Measurements from ENCODE around the gene GNRH2. TPM values are rescaled to one million over a fixed set of nuclear protein-coding genes. Genes with fewer than 3 reads are reported as not detected.

GNRH2 gene
- total RNA-seq, 1 experiment from 2014 or later = 1.1 TPM

- no peaks in the 10 kb centered on the region; the same call in 1 of the 2 replicates for H3K79me2 ChIP-seq (ENCODE audit: insufficient read depth, low read length)
- H3K18ac ChIP-seq (ENCODE audit: insufficient read length, low read depth, low read length) = no peak overlapping the region
- no peak overlapping the region for H3K23ac ChIP-seq (ENCODE audit: insufficient read length, low read depth, low read length)
- H3K9me3 Mint-ChIP-seq = no peaks in the 10 kb centered on the region
- H2BK120ac ChIP-seq (ENCODE audit: low read depth, low read length, poor library complexity, severe bottlenecking) = no peak overlapping the region
- H3K4me1 ChIP-seq (ENCODE audit: insufficient read depth, low read length) = no peaks in the 10 kb centered on the region
- DNase-seq = no peak
- no peak overlapping the region for H3K56ac ChIP-seq (ENCODE audit: insufficient read length, low read depth, low read length)
- no peak overlapping the region for H4K5ac ChIP-seq (ENCODE audit: insufficient read length, low read depth, low read length)
- no peak overlapping the region for H4K8ac ChIP-seq (replicated peaks; ENCODE audit: insufficient read length, low read depth, low read length)
- H2BK5ac ChIP-seq (ENCODE audit: insufficient read length, low read length) = no peak overlapping the region
- no peak overlapping the region for H3K27ac ChIP-seq (ENCODE audit: insufficient read length, low read depth, low read length)
- no peaks in the 10 kb centered on the region for H3K27me3 Mint-ChIP-seq (ENCODE audit: low read depth)
- no peaks in the 10 kb centered on the region for H3K27me3 ChIP-seq (ENCODE audit: insufficient read depth, low read length)
- H4K20me1 ChIP-seq (ENCODE audit: control insufficient read depth, insufficient read depth, insufficient read length) = no peaks in the 10 kb centered on the region
- peaks cover 5% of the 10 kb centered on the region for H3K23me2 ChIP-seq (ENCODE audit: insufficient read length, low read depth, low read length, poor library complexity, severe bottlenecking)
- H2BK12ac ChIP-seq (ENCODE audit: insufficient read length, low read depth, low read length) = no peak overlapping the region
- no peak overlapping the region for H2BK15ac ChIP-seq (ENCODE audit: low read depth, low read length)
- TF ChIP-seq CTCF (conservative IDR thresholded peaks at IDR 0.05) = no peak
- H2AFZ ChIP-seq (ENCODE audit: low read length) = no peak overlapping the region
- 0 out of 7 replicates have a peak overlapping the region, but pooled peaks of 1 of the 3 experiments have one; percentile 20 for H3K27ac Mint-ChIP-seq
- no peak overlapping the region for H2AK5ac ChIP-seq (ENCODE audit: insufficient read length, low read length)
- H4K91ac ChIP-seq (ENCODE audit: insufficient read length, low read depth, low read length) = no peak overlapping the region
- peaks cover 4 to 5% of the 10 kb centered on the region in 2 experiments for H3K4me1 Mint-ChIP-seq
- H2BK20ac ChIP-seq (ENCODE audit: low read depth, low read length, poor library complexity, severe bottlenecking) = no peak overlapping the region
- H3K9me3 ChIP-seq (ENCODE audit: control insufficient read depth, low read depth, low read length) = no peaks in the 10 kb centered on the region
- no peak overlapping the region for H3K14ac ChIP-seq (ENCODE audit: insufficient read depth, low read length)
- WGBS (ENCODE audit: extremely low coverage, insufficient read length, low lambda C conversion rate) = no CpG with 5 or more reads among the region's 7 CpGs
- no peak overlapping the region for H3K9ac ChIP-seq (ENCODE audit: extremely low read depth, insufficient read length, low read length)
- H3T11ph ChIP-seq (ENCODE audit: low read length) = no peak overlapping the region
- H3K36me3 Mint-ChIP-seq (ENCODE audit: insufficient read depth in 1 of 3, low read depth in 3 of 3) = peaks cover 18 to 37% (median 28%) of the 10 kb centered on the region in 3 experiments; a peak in 6 of 7 replicates
- H3K79me1 ChIP-seq (ENCODE audit: insufficient read depth, low read depth, low read length, poor library complexity, severe bottlenecking) = no peaks in the 10 kb centered on the region
- H3K4me3 Mint-ChIP-seq = no peak overlapping the region
- H3K4ac ChIP-seq (ENCODE audit: low read depth, low read length) = no peak overlapping the region
- H3K4me2 ChIP-seq (ENCODE audit: insufficient read depth, insufficient read length, low read length) = no peak overlapping the region
Measured at GRCh38 chr20:3051385-3052019, 8.1 kb downstream of the GNRH2 start.

All from H9 (cell line).